Transverse colon (tissue), 4 donors: ENCODE results near the gene ANTXR2. TPM values are rescaled to one million over a fixed set of nuclear protein-coding genes. Genes with fewer than 3 reads are reported as not detected.

Experiments used
- DNase-seq: peaks from one replicate; pipeline ENCODE4 v3.0.0-alpha.2; 2019
- H3K27ac ChIP-seq, 4 donors: fragments of 200-600 bp; sonication (generic); 2 replicates each; pipeline ENCODE4 v1.5.1; 2016 to 2018; ENCODE audit warnings: inconsistent platforms in 4 of 4
- H3K27me3 ChIP-seq: fragments of 200-600 bp; sonication (generic); 2 replicates; pipeline ENCODE4 v1.5.1; 2017; ENCODE audit warnings: inconsistent platforms
- H3K36me3 ChIP-seq, 4 donors: fragments of 200-600 bp; sonication (generic); 2 replicates each; pipeline ENCODE4 v1.5.1; 2017 to 2019; ENCODE audit warnings: inconsistent platforms in 4 of 4
- H3K4me1 ChIP-seq, 4 donors: fragments of 200-600 bp; sonication (generic); 2 replicates each; pipeline ENCODE4 v1.5.1; 2017 to 2020; ENCODE audit warnings: inconsistent platforms in 4 of 4
- H3K4me3 ChIP-seq, 4 donors: fragments of 200-600 bp; sonication (generic); 1 replicate in 1 of 4; 2 replicates in 3 of 4; pipeline versions ENCODE4 v1.5.1 to v1.6.1; 2017 to 2019; ENCODE audit warnings: inconsistent platforms in 4 of 4
- H3K9me3 ChIP-seq, 2 donors: fragments of 200-600 bp; sonication (generic); 2 replicates each; pipeline ENCODE4 v1.5.1; 2017 to 2019; ENCODE audit warnings: inconsistent platforms in 2 of 2
- EP300 ChIP-seq: sonication (generic); formaldehyde crosslinking; IDR thresholded peaks from one replicate; pipeline ENCODE4 v1.6.1; 2017; ENCODE audit warnings: antibody characterized with exemption, low read depth
- POLR2A ChIP-seq: fragments of 450-650 bp; IDR thresholded peaks from one replicate; pipeline ENCODE4 v1.6.1; 2016; ENCODE audit warnings: antibody characterized with exemption, mild to moderate bottlenecking, moderate library complexity
- POLR2AphosphoS5 ChIP-seq, 3 donors: sonication (generic); formaldehyde crosslinking; IDR thresholded peaks; one replicate each; pipeline ENCODE4 v1.6.1; 2016; ENCODE audit warnings: antibody characterized with exemption in 3 of 3
- in situ Hi-C, 4 donors: fragments of 200-750 bp; cut with MboI; loops; one replicate each; pipeline versions ENCODE4 v1.15.0 to v1.15.1; 2017; ENCODE audit warnings: low sequenced_read_pairs in 3 of 4, low pct_ligation_motif_present in 1 of 4, low pct_unique_long_range_greater_than_20kb in 1 of 4
- intact Hi-C: fragments of 100-400 bp; cut with DNase I; formaldehyde crosslinking; loops from one replicate; pipeline ENCODE4 v1.15.1; 2023; ENCODE audit warnings: low total_unique reads
- total RNA-seq, 4 donors: library from RNA; depleted of rRNA; stranded (reverse); fragments of >200 nt; gene quantifications; one replicate each; pipeline ENCODE4 v1.1.0, GENCODE V29; 2016
- TF ChIP-seq, protein P1 (sequence below), 5 experiments: fragments of 200-600 bp in 3 of 5; fragments of 450-650 bp in 2 of 5; sonication (generic) in 3 of 5; IDR thresholded peaks; 1 replicate in 2 of 5; 2 replicates in 3 of 5; pipeline ENCODE4 v1.5.1; 2016 to 2017; ENCODE audit warnings: antibody characterized with exemption in 5 of 5, inconsistent platforms in 3 of 5, mild to moderate bottlenecking in 2 of 5, moderate library complexity in 1 of 5

ANTXR2 gene
- total RNA-seq, 4 donors from 2014 or later = 46.8 to 89.8 (median 76.0) TPM

DNA sequence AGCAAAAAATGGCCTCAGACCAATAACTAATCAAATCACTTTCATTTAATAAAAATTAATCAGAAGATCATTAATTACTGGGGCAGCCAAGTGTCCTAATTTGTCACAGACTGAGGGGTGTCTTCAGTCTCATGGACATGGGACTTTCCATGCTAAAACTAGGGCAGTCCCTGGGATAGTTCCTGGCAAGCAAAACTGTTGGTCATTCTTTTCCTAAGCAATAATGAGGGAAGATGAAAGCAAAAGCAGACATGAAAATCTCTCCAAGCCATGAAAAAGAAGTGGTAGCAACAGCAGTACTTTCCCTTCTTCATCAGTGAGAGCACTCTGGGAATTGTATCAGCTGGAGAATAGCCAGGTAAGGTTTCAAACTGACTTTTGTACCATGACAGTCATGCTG lies 3.7 kb upstream of the ANTXR2 start:
- no peak for DNase-seq
- Histone ChIP-seq H3K9me3 (no peaks in the 10 kb centered on the region), H3K27me3 (no peaks in the 10 kb centered on the region), H3K27ac (peak overlapping the region in 1 of 4 donors; percentile 3), H3K4me3 (no peak overlapping the region), H3K4me1 (peaks cover 6 to 25% (median 7%) of the 10 kb centered on the region in 4 donors), H3K36me3 (no peaks in the 10 kb centered on the region)
- intact Hi-C loops = no loop called here
- in situ Hi-C loops = no loop called here
- TF ChIP-seq, protein P1, sequence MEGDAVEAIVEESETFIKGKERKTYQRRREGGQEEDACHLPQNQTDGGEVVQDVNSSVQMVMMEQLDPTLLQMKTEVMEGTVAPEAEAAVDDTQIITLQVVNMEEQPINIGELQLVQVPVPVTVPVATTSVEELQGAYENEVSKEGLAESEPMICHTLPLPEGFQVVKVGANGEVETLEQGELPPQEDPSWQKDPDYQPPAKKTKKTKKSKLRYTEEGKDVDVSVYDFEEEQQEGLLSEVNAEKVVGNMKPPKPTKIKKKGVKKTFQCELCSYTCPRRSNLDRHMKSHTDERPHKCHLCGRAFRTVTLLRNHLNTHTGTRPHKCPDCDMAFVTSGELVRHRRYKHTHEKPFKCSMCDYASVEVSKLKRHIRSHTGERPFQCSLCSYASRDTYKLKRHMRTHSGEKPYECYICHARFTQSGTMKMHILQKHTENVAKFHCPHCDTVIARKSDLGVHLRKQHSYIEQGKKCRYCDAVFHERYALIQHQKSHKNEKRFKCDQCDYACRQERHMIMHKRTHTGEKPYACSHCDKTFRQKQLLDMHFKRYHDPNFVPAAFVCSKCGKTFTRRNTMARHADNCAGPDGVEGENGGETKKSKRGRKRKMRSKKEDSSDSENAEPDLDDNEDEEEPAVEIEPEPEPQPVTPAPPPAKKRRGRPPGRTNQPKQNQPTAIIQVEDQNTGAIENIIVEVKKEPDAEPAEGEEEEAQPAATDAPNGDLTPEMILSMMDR (IDR thresholded peaks at IDR 0.05) = no peak
- TF ChIP-seq POLR2A (no peak), POLR2AphosphoS5 (IDR thresholded peaks at IDR 0.05) (no peak), EP300 (no peak)

DNA sequence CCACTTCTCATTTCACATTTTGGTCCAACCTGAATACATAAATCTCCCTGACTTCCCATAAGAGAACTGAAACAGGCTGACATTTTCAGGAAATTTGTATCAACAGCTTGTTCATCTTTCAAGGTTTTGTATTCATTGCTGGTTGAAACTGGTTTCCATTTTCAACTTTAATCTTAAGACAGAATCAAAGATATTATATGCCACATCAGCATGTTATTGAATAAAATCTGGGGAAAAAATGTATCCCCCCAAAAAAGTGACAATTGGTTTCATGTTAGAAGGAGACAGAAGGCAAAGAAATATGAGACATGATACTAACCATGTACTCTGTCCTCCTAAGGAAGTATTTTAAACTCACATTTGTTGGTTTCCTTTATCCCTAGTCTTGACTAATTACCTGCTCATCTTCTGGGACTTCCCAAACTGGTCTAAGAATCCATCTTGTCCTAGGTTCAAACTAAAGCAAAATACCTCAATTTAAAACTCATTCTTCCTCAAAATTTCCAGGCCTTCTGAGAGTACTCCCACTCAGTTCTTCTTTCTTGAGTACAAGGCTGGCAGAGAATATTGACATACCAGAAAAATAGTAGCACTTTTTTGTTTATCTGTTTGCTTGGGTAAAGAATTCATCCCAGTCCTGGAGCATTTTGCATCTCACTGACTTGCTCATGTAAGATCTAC lies 3.1 kb upstream of the ANTXR2 start:
- no peak overlapping the region for H3K4me3 ChIP-seq
- no peaks in the 10 kb centered on the region for H3K9me3 ChIP-seq
- H3K27ac ChIP-seq = peak overlapping the region in 1 of 4 donors; percentile 3
- in situ Hi-C loops = no loop called here
- no peak for DNase-seq
- no peaks in the 10 kb centered on the region for H3K36me3 ChIP-seq
- TF ChIP-seq POLR2AphosphoS5 (IDR thresholded peaks at IDR 0.05) (no peak), EP300 (no peak), POLR2A (no peak)
- TF ChIP-seq, protein P1 (IDR thresholded peaks at IDR 0.05) = no peak
- peaks cover 6 to 29% (median 10%) of the 10 kb centered on the region in 4 donors for H3K4me1 ChIP-seq
- intact Hi-C loops = no loop called here
- H3K27me3 ChIP-seq = no peaks in the 10 kb centered on the region

DNA sequence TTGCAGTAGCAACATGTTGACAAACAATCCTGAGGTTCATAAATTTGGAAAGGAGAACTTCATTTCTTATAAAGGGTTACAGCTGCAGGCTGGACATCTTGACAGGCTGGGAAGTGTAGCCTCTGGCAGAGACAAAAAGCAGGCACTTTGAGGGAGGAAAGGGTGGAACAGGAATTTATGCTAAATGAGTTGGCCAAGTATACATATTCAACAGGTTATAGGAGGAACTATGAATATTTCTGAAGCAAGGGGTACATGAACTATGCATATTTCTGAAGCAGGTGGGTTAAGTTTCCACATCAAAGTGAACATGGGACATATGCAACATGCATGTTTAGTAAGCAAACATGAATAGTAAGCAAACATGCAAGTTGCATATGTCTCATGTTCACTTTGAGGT lies 1.6 kb upstream of the ANTXR2 start:
- intact Hi-C loops (loop anchor here (5.0 kb wide), 1 partner anchor 108 kb away; no protein-coding TSS in a partner anchor), in situ Hi-C loops (no loop called here)
- peaks cover 6 to 43% (median 22%) of the 10 kb centered on the region in 4 donors for H3K4me1 ChIP-seq
- H3K9me3 ChIP-seq = no peaks in the 10 kb centered on the region
- no peaks in the 10 kb centered on the region for H3K27me3 ChIP-seq
- TF ChIP-seq, protein P1 (IDR thresholded peaks at IDR 0.05) = no peak
- TF ChIP-seq POLR2A = no peak
- no peak for TF ChIP-seq EP300
- TF ChIP-seq POLR2AphosphoS5 (IDR thresholded peaks at IDR 0.05) = no peak
- H3K36me3 ChIP-seq = no peaks in the 10 kb centered on the region
- H3K27ac ChIP-seq = peak overlapping the region in 3 of 4 donors; percentile 93 to 97 (median 95)
- DNase-seq = no peak
- no peak overlapping the region for H3K4me3 ChIP-seq

DNA sequence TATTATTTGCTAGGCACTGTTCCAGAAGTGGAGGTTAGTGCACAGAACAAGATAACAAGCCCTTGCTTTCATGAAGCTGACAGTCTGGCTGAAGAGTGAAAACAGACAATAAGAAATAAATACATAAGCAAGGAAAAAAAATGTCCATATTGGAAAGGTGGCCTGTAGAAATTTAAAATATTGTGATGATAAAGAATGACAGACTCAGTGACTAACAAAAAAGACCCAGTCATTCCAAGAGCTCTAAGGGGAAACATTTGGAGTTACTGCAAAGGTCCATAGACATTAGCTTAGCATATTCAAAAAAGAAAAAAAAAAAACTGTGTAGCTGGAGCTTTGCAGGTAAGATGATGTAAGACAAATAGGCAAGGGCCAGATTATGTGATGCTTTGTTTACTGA lies 1.0 kb upstream of the ANTXR2 start:
- Histone ChIP-seq H3K27ac (peak overlapping the region; percentile 93 to 97 (median 96)), H3K9me3 (no peaks in the 10 kb centered on the region), H3K27me3 (no peaks in the 10 kb centered on the region), H3K36me3 (no peaks in the 10 kb centered on the region), H3K4me1 (peaks cover 10 to 49% (median 28%) of the 10 kb centered on the region in 4 donors), H3K4me3 (no peak overlapping the region)
- intact Hi-C loops (loop anchor here (5.0 kb wide), 1 partner anchor 108 kb away; no protein-coding TSS in a partner anchor), in situ Hi-C loops (no loop called here)
- TF ChIP-seq POLR2A = no peak
- TF ChIP-seq POLR2AphosphoS5 (IDR thresholded peaks at IDR 0.05) = no peak
- no peak for DNase-seq
